Epithelial cell of esophagus (primary cell): ENCODE measurements around the gene TET2.
A peak's percentile ranks its signal among the peaks of the same experiment; 100 is the strongest.

Experiments
- DNase-seq: peaks from one replicate; pipeline ENCODE4 v3.0.0; 2010; ENCODE audit warnings: low read depth
- H3K4me3 ChIP-seq: 2 replicates; pipeline ENCODE4 v1.5.1; 2011; ENCODE audit warnings: mild to moderate bottlenecking, low read length, control low read depth
- TF ChIP-seq, protein P1 (sequence below): IDR thresholded peaks from 2 replicates; pipeline ENCODE4 v1.5.1; 2011; ENCODE audit warnings: low read depth, mild to moderate bottlenecking, low read length, control low read depth, inconsistent platforms; ENCODE audit not compliant: insufficient read depth; ENCODE audit errors: missing control alignments

The TET2 gene

DNA sequence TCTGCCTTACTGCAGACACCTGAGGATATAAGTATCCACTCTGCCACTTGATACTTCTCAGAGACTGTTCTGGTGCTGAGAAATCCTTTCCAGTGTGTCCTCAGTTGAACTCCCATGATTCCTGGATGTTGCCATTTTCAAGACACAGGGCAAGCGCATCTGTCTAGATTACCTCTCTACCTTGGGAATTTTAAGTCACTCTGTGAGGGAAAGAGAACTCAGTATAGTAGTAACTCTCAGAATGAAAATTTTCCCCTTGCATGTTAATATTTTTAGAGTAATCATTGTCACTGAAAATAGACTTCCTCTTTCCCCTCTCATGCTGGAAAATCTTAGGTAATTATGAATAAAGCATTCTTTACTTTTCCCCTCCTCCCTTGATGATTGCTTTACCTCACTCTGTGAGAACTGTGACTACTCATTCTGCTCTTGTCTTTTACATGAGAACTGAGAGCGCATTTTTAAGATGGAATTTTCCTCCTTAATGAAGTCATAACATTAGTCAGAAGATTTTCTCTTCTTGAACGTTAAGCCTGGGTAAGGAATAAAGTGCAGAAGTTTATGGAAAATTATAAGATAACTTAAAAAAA lies 45.0 kb downstream of the TET2 start:
- DNase-seq = peak; percentile 67
- H3K4me3 ChIP-seq = no peak overlapping the region
- TF ChIP-seq, protein P1, sequence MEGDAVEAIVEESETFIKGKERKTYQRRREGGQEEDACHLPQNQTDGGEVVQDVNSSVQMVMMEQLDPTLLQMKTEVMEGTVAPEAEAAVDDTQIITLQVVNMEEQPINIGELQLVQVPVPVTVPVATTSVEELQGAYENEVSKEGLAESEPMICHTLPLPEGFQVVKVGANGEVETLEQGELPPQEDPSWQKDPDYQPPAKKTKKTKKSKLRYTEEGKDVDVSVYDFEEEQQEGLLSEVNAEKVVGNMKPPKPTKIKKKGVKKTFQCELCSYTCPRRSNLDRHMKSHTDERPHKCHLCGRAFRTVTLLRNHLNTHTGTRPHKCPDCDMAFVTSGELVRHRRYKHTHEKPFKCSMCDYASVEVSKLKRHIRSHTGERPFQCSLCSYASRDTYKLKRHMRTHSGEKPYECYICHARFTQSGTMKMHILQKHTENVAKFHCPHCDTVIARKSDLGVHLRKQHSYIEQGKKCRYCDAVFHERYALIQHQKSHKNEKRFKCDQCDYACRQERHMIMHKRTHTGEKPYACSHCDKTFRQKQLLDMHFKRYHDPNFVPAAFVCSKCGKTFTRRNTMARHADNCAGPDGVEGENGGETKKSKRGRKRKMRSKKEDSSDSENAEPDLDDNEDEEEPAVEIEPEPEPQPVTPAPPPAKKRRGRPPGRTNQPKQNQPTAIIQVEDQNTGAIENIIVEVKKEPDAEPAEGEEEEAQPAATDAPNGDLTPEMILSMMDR = no peak

DNA sequence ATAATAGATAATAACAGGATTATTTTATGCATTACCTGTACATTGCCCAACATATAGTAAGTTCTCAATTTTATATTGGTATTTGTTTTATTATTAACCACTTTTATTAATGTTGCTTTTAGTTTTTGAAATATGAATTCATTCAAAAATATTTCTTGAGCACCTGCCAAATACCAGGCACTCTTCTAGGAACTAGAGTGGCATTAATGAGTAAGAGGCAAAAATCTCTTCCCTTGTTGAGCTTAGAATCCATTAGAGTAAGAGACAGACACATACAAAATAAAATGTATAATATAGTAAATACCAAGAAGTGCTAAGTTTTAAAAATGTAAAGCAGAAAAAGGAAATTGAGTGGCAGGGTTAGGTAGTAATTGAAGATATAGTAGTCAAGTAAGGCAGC lies 45.8 kb downstream of the TET2 start:
- DNase-seq = peak; percentile 11
- H3K4me3 ChIP-seq = no peak overlapping the region
- TF ChIP-seq, protein P1 = no peak

DNA sequence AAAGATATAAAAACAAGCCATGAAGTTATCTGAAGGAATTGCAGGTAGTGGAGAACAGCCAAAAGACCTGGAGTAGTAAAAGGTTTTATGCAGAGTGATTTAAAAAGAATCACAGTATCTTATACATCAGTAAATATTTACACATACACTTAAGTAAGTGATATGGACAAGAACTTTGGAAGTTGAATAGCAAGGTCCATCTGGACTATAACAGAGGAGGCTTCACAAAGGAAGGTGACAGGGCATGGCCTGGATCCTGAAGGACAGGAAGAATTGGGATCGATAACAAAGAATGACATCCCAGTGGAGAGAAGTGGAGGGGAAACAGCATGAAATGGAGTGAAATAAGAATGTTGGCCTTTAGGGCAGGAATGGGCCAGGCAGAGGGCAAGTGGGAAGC lies 46.2 kb downstream of the TET2 start:
- no peak overlapping the region for H3K4me3 ChIP-seq
- TF ChIP-seq, protein P1 = no peak
- DNase-seq = no peak

DNA sequence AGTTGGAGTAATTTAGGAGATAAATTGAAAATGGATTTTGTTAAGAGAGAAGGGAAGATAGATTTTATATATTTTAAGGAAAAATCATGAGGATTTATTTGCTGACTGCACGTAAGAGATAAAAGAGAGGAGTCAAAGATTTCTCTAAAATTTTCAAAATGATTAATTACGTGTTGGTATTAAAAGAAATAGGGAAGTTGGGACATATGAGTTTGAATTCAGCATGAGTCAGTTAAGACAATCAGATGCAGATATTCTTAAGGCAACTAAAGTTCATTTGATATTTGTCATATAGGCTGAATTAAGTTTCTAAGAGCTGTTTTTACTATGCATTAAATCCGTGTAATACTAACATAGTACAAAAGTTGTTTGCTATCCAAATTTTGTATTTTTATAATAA lies 46.9 kb downstream of the TET2 start:
- TF ChIP-seq, protein P1 = no peak
- peak; percentile 21 for DNase-seq
- H3K4me3 ChIP-seq = no peak overlapping the region

DNA sequence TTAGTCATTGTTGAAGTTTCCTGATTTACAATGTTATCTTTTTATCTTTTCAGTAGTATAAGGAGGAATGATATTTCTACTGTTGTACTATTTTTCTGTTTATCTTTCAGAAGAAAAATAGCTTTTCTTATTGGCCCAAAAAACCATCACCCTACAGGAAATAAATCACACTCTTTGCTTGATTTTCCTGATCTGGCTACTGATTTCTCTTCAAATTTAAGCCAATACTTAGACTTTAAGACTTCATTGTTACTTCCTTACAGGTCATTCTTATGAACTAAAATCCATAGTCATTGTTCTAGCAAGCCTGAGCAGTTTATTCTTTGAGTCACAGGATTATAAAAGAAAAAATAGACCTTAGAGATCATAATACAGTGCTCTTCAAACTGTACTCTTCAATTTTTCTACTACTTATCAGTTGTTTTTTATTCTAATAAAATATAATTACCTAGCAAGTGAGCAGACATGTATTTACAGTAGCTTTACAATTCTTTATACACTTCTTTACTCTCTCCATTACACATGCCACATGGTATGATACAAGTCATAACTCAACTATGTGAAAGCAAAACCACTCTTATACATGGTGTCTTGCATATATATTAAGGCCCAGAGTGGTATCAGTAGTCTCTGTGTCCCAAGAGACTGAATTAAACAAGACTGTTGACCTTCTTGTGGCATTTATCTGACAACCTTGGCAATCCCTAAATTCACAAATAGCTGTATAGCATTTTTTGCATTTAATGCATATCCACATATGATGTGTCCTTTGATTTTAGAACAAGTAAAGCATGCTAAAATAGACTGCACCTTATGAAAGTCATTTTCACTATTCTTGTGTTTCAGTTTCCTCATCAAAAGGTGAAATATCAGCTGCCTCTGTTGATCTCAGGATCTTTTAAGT lies 47.9 kb downstream of the TET2 start:
- TF ChIP-seq, protein P1 = no peak
- peak; percentile 64 for DNase-seq
- no peak overlapping the region for H3K4me3 ChIP-seq

DNA sequence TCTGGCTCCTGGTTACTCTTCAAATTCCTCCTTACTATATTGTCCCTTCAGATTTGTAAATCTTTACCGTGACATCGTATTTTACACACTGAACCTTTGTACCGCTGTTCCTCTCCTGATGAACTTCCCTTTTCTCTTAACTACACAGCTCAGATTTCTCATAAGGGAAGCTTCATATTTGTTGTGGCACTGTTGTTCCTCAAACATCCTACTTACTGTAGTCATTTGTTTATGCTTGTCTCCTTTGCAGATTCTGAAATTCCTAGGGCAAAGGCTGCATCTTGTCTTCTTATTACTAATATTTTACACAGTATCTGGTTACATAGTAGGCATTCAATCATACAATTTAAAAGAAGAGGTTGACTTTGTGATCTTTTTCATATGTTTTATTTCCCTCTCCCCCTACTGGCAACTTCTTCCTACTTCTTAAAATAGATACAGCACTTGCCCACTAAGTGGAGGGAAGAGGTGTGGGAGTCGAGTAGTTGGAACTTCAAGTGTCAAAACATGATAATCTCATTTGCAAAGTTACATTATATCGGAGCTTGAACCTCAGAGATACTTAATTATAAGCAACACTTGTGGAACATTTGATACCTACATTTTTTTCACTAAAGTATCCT lies 50.0 kb downstream of the TET2 start:
- TF ChIP-seq, protein P1 = no peak
- no peak overlapping the region for H3K4me3 ChIP-seq
- DNase-seq = peak; percentile 24
